ENCODE results near the gene SMDT1.
A peak's percentile ranks its signal among the peaks of the same experiment; 100 is the strongest.

Gene SMDT1

GRCh38 chr22:42079319-42080251 is at the start of gene SMDT1:
Gene SMDT1 (plus strand): TSS chr22:42079700. CDS start chr22:42079769, 69 bp downstream.
- DNase-seq: peak; percentile 98

- no peak for DNase-seq
These were observed 46.0 kb upstream of the SMDT1 start for GRCh38 chr22:42033263-42034181.

- no peak for DNase-seq
These were observed 44.2 kb upstream of the SMDT1 start for GRCh38 chr22:42035256-42035655.

- DNase-seq: no peak
These were observed 40.2 kb upstream of the SMDT1 start for GRCh38 chr22:42039271-42039670.

GRCh38 chr22:42041784-42042183 is 37.7 kb upstream of the SMDT1 start:
- DNase-seq: no peak

GRCh38 chr22:42050641-42051180 is 28.8 kb upstream of the SMDT1 start:
- DNase-seq: no peak

GRCh38 chr22:42052765-42053164 is 26.7 kb upstream of the SMDT1 start:
- DNase-seq: no peak

GRCh38 chr22:42056757-42057511 is 22.6 kb upstream of the SMDT1 start:
- no peak for DNase-seq

- DNase-seq: no peak
These were observed 19.0 kb upstream of the SMDT1 start for GRCh38 chr22:42060489-42060888.

GRCh38 chr22:42061041-42061440 is 18.5 kb upstream of the SMDT1 start:
- DNase-seq: no peak

GRCh38 chr22:42062506-42063170 is 16.9 kb upstream of the SMDT1 start:
- no peak for DNase-seq

- DNase-seq: no peak
These were observed 14.9 kb upstream of the SMDT1 start for GRCh38 chr22:42064629-42065028.

GRCh38 chr22:42065438-42066125 is 13.9 kb upstream of the SMDT1 start:
- DNase-seq: no peak

- DNase-seq: no peak
These were observed 13.3 kb upstream of the SMDT1 start for GRCh38 chr22:42066126-42066761.

GRCh38 chr22:42066937-42067336 is 12.6 kb upstream of the SMDT1 start:
- DNase-seq: no peak

GRCh38 chr22:42067671-42068251 is 11.7 kb upstream of the SMDT1 start:
- no peak for DNase-seq

GRCh38 chr22:42068291-42068690 is 11.2 kb upstream of the SMDT1 start:
- DNase-seq: no peak

- no peak for DNase-seq
These were observed 9.5 kb upstream of the SMDT1 start for GRCh38 chr22:42069801-42070516.

- DNase-seq: peak; percentile 96
These were observed 8.7 kb upstream of the SMDT1 start, which contains the start of gene NAGA for GRCh38 chr22:42070517-42071422. Gene NAGA (minus strand): TSS chr22:42070812. CDS start chr22:42070297, 515 bp downstream.
